ENCODE measurements around the gene OR6J1. TPM values are rescaled to one million over a fixed set of nuclear protein-coding genes. Genes with fewer than 3 reads are reported as not detected.

OR6J1 gene
- total RNA-seq, 1 donor from 2014 or later, result not detected

- H3K36me3 Mint-ChIP-seq (ENCODE audit: unreplicated experiment), result peaks cover 8% of the 10 kb centered on the region
- H3K9me3 Mint-ChIP-seq (ENCODE audit: unreplicated experiment), result no peaks in the 10 kb centered on the region
- peaks cover 2% of the 10 kb centered on the region for H3K27me3 Mint-ChIP-seq (ENCODE audit: unreplicated experiment)
- no peak for TF ChIP-seq CTCF (IDR thresholded peaks at IDR 0.05; ENCODE audit: partially characterized antibody, unreplicated experiment)
- H3K4me3 Mint-ChIP-seq (ENCODE audit: unreplicated experiment), result no peak overlapping the region
- no peak for DNase-seq
- no peaks in the 10 kb centered on the region for H3K4me1 Mint-ChIP-seq (ENCODE audit: low read depth, unreplicated experiment)
- no peak overlapping the region for H3K27ac Mint-ChIP-seq (ENCODE audit: unreplicated experiment)
Observed at GRCh38 chr14:22601456-22601855, 42.7 kb downstream of the OR6J1 start.

DNA sequence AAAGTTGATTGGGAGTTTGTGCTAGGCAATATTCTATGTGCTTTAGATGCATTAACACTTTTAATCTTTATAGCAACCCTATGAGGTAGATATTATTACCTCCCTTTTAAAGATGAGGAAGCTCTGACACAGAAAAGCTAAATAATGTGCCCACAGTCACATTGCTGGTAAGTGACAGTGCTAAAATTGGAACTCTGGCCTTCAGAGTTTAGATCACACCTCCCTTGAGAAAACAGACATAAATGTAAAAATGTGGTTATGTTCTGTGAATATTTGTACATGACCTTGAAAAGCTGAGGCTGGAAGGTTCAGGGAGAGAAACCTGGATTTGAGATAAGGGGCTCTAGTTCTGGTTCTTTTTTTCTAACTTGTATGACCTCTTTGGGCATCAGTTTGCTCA lies 44.1 kb downstream of the OR6J1 start:
- no peak overlapping the region for H3K27ac Mint-ChIP-seq (ENCODE audit: unreplicated experiment)
- H3K4me1 Mint-ChIP-seq (ENCODE audit: low read depth, unreplicated experiment), result no peaks in the 10 kb centered on the region
- peaks cover 2% of the 10 kb centered on the region for H3K27me3 Mint-ChIP-seq (ENCODE audit: unreplicated experiment)
- peaks cover 8% of the 10 kb centered on the region for H3K36me3 Mint-ChIP-seq (ENCODE audit: unreplicated experiment)
- DNase-seq, result no peak
- H3K4me3 Mint-ChIP-seq (ENCODE audit: unreplicated experiment), result no peak overlapping the region
- no peak for TF ChIP-seq CTCF (IDR thresholded peaks at IDR 0.05; ENCODE audit: partially characterized antibody, unreplicated experiment)
- no peaks in the 10 kb centered on the region for H3K9me3 Mint-ChIP-seq (ENCODE audit: unreplicated experiment)

- Mint-ChIP-seq H3K4me3 (ENCODE audit: unreplicated experiment) (peak overlapping the region; percentile 98), H3K27ac (ENCODE audit: unreplicated experiment) (no peak overlapping the region), H3K4me1 (ENCODE audit: low read depth, unreplicated experiment) (no peaks in the 10 kb centered on the region), H3K9me3 (ENCODE audit: unreplicated experiment) (no peaks in the 10 kb centered on the region), H3K27me3 (ENCODE audit: unreplicated experiment) (peaks cover 2% of the 10 kb centered on the region), H3K36me3 (ENCODE audit: unreplicated experiment) (peaks cover 8% of the 10 kb centered on the region)
- DNase-seq, result no peak
- TF ChIP-seq CTCF (IDR thresholded peaks at IDR 0.05; ENCODE audit: partially characterized antibody, unreplicated experiment), result no peak
Observed at GRCh38 chr14:22599349-22599748, 44.8 kb downstream of the OR6J1 start.

GRCh38 chr14:22598896-22599244 lies 45.3 kb downstream of the OR6J1 start:
- Mint-ChIP-seq H3K4me1 (ENCODE audit: low read depth, unreplicated experiment) (no peaks in the 10 kb centered on the region), H3K27me3 (ENCODE audit: unreplicated experiment) (peaks cover 2% of the 10 kb centered on the region), H3K36me3 (ENCODE audit: unreplicated experiment) (peaks cover 8% of the 10 kb centered on the region), H3K4me3 (ENCODE audit: unreplicated experiment) (peak overlapping the region; percentile 98), H3K27ac (ENCODE audit: unreplicated experiment) (peak overlapping the region; percentile 77), H3K9me3 (ENCODE audit: unreplicated experiment) (no peaks in the 10 kb centered on the region)
- no peak for TF ChIP-seq CTCF (IDR thresholded peaks at IDR 0.05; ENCODE audit: partially characterized antibody, unreplicated experiment)
- DNase-seq, result no peak

- peak; percentile 86 for DNase-seq
- H3K4me3 Mint-ChIP-seq (ENCODE audit: unreplicated experiment), result peak within 1 kb of the TSS; percentile 98
- no peaks in the 10 kb centered on the region for H3K4me1 Mint-ChIP-seq (ENCODE audit: low read depth, unreplicated experiment)
- H3K27ac Mint-ChIP-seq (ENCODE audit: unreplicated experiment), result peak within 1 kb of the TSS; percentile 77
- no peak for TF ChIP-seq CTCF (IDR thresholded peaks at IDR 0.05; ENCODE audit: partially characterized antibody, unreplicated experiment)
- peaks cover 2% of the 10 kb centered on the region for H3K27me3 Mint-ChIP-seq (ENCODE audit: unreplicated experiment)
- no peaks in the 10 kb centered on the region for H3K9me3 Mint-ChIP-seq (ENCODE audit: unreplicated experiment)
- peaks cover 8% of the 10 kb centered on the region for H3K36me3 Mint-ChIP-seq (ENCODE audit: unreplicated experiment)
Observed at GRCh38 chr14:22598099-22598895, 45.9 kb downstream of the OR6J1 start, which contains the start of gene ABHD4. Gene ABHD4 (plus strand): TSS chr14:22598300. CDS start chr14:22598307, 7 bp downstream.
